ENCODE data around the gene PP2D1.
"Not testable (repeated sequence)": the region's sequence is repeated elsewhere in the genome, so short reads cannot be mapped to it uniquely, and the experiment has no call there.

The PP2D1 gene

GRCh38 chr3:20051123-20051806, 39.2 kb upstream of the PP2D1 start:
- H3K9ac ChIP-seq (ENCODE audit: low read depth in 1 of 2, low read length in 2 of 2): no peak overlapping the region
- H3K9me3 ChIP-seq (ENCODE audit: control insufficient read depth in 2 of 2, low read length in 2 of 2): no peaks in the 10 kb centered on the region
- peaks cover 8 to 19% of the 10 kb centered on the region in 2 donors for H3K4me1 ChIP-seq (ENCODE audit: control insufficient read depth in 2 of 2, insufficient read depth in 2 of 2, low read length in 2 of 2)
- no peak overlapping the region for H3K4me3 ChIP-seq (ENCODE audit: low read length in 2 of 2)
- H3K36me3 ChIP-seq (ENCODE audit: control insufficient read depth in 2 of 2, insufficient read depth in 2 of 2, low read length in 2 of 2): no peaks in the 10 kb centered on the region
- H3K27ac ChIP-seq (ENCODE audit: low read depth in 2 of 2, low read length in 2 of 2): no peak overlapping the region
- no peaks in the 10 kb centered on the region for H3K27me3 ChIP-seq (ENCODE audit: control insufficient read depth in 2 of 2, insufficient read depth in 2 of 2, low read length in 2 of 2)

DNA sequence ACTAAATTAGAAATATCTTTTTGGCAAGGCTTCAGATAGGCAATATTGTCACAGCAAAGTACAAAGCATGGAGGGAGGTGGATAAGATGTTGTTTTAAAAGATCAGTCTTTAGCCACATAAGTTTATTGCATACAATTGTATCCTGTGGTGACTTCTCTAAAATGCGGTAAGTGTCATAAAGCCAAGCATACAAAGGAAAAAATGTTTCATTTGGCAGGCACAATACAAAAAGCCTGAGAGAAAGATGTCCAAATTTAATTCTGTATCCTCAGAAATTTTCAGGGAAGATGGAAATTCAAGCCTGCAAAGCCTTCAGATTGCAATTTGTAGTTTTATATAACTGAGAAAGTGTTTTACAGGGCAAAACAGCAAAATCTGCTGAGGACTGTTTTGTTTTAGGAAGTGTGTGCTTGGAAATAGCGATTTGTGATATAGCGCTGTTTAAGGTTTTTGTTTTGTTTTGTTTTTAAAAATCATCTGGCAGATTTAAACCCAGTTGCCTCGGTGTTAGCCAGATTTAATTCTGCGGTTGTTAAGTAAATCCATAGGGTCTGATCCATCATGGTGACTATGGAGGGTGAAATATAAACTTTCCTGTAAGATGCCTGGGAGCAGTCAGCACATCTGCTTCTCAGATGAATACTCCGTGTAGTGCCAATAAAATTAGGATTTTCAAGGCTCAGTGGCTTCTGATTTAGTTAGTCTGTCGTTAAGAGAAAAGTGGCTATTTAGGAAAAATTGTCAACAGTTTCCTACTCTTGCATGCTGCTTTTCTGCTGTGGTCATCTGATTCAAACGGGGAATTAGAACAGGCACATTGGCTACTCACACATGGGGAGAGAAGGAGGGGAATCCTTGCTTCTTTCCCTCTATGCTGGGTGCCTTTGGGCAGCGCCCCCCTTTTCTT, 36.2 kb upstream of the PP2D1 start:
- no peak overlapping the region for H3K9ac ChIP-seq (ENCODE audit: low read depth in 1 of 2, low read length in 2 of 2)
- no peaks in the 10 kb centered on the region for H3K27me3 ChIP-seq (ENCODE audit: control insufficient read depth in 2 of 2, insufficient read depth in 2 of 2, low read length in 2 of 2)
- H3K9me3 ChIP-seq (ENCODE audit: control insufficient read depth in 2 of 2, low read length in 2 of 2): no peaks in the 10 kb centered on the region
- H3K27ac ChIP-seq (ENCODE audit: low read depth in 2 of 2, low read length in 2 of 2): peak overlapping the region in 1 of 2 donors; percentile 3
- H3K36me3 ChIP-seq (ENCODE audit: control insufficient read depth in 2 of 2, insufficient read depth in 2 of 2, low read length in 2 of 2): no peaks in the 10 kb centered on the region
- H3K4me3 ChIP-seq (ENCODE audit: low read length in 2 of 2): peak overlapping the region in 1 of 2 donors; percentile 4
- H3K4me1 ChIP-seq (ENCODE audit: control insufficient read depth in 2 of 2, insufficient read depth in 2 of 2, low read length in 2 of 2): peaks cover 12 to 16% of the 10 kb centered on the region in 2 donors

DNA sequence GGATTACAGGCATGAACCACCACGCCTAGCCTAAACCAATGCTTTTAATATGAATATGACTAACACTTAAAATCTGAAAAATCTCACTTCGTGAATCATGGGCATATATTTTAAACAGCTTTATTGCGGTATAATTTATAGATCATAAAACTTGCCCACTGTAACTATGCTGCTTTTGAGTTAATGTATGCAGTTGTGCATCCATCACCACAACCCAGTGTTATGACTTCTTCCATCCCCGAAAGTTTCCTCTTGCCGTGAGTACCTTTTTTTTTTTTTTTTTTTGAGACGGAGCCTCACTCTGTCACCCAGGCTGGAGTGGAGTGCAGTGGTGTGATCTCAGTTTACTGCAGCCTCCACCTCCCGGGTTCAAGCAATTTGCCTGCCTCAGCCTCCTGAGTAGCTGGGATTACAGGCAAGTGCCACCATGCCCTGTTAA, 35.3 kb upstream of the PP2D1 start:
- Histone ChIP-seq H3K9me3 (ENCODE audit: control insufficient read depth in 2 of 2, low read length in 2 of 2) (no peaks in the 10 kb centered on the region), H3K36me3 (ENCODE audit: control insufficient read depth in 2 of 2, insufficient read depth in 2 of 2, low read length in 2 of 2) (no peaks in the 10 kb centered on the region), H3K27me3 (ENCODE audit: control insufficient read depth in 2 of 2, insufficient read depth in 2 of 2, low read length in 2 of 2) (no peaks in the 10 kb centered on the region), H3K9ac (ENCODE audit: low read depth in 1 of 2, low read length in 2 of 2) (no peak overlapping the region), H3K4me1 (ENCODE audit: control insufficient read depth in 2 of 2, insufficient read depth in 2 of 2, low read length in 2 of 2) (peaks cover 19 to 21% of the 10 kb centered on the region in 2 donors), H3K4me3 (ENCODE audit: low read length in 2 of 2) (no peak overlapping the region), H3K27ac (ENCODE audit: low read depth in 2 of 2, low read length in 2 of 2) (no peak overlapping the region)

- H3K27ac ChIP-seq (ENCODE audit: low read depth in 2 of 2, low read length in 2 of 2): no peak overlapping the region
- no peaks in the 10 kb centered on the region for H3K9me3 ChIP-seq (ENCODE audit: control insufficient read depth in 2 of 2, low read length in 2 of 2)
- H3K4me3 ChIP-seq (ENCODE audit: low read length in 2 of 2): no peak overlapping the region
- no peak overlapping the region for H3K9ac ChIP-seq (ENCODE audit: low read depth in 1 of 2, low read length in 2 of 2)
- no peaks in the 10 kb centered on the region for H3K36me3 ChIP-seq (ENCODE audit: control insufficient read depth in 2 of 2, insufficient read depth in 2 of 2, low read length in 2 of 2)
- no peaks in the 10 kb centered on the region for H3K27me3 ChIP-seq (ENCODE audit: control insufficient read depth in 2 of 2, insufficient read depth in 2 of 2, low read length in 2 of 2)
- H3K4me1 ChIP-seq (ENCODE audit: control insufficient read depth in 2 of 2, insufficient read depth in 2 of 2, low read length in 2 of 2): peaks cover 23 to 24% of the 10 kb centered on the region in 2 donors
These were observed 34.5 kb upstream of the PP2D1 start for GRCh38 chr3:20046556-20046955.

DNA sequence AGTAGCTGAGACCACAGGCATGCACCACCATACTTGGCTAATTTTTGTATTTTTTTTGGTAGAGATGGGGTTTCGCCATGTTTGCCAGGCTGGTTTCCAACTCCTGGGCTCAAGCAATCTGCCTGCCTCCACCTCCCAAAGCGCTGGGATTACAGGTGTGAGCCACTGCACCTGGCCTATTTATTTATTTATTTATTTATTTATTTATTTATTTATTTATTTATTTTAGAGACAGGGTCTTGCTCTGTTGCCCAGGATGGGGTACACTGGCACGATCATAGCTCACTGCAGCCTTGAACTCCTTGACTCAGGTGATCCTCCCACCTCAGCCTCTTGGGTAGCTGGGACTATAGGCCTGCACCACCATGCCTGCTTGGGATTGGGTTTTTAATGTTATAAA, 33.1 kb upstream of the PP2D1 start:
- H3K4me1 ChIP-seq (ENCODE audit: control insufficient read depth in 2 of 2, insufficient read depth in 2 of 2, low read length in 2 of 2): peaks cover 24 to 28% of the 10 kb centered on the region in 2 donors
- H3K4me3 ChIP-seq (ENCODE audit: low read length in 2 of 2); H3K9me3 ChIP-seq (ENCODE audit: control insufficient read depth in 2 of 2, low read length in 2 of 2); H3K9ac ChIP-seq (ENCODE audit: low read depth in 1 of 2, low read length in 2 of 2); H3K27me3 ChIP-seq (ENCODE audit: control insufficient read depth in 2 of 2, insufficient read depth in 2 of 2, low read length in 2 of 2); H3K27ac ChIP-seq (ENCODE audit: low read depth in 2 of 2, low read length in 2 of 2); H3K36me3 ChIP-seq (ENCODE audit: control insufficient read depth in 2 of 2, insufficient read depth in 2 of 2, low read length in 2 of 2): not testable (repeated sequence)

- Histone ChIP-seq H3K27ac (ENCODE audit: low read depth in 2 of 2, low read length in 2 of 2) (peak overlapping the region; percentile 62 to 76), H3K9me3 (ENCODE audit: control insufficient read depth in 2 of 2, low read length in 2 of 2) (no peaks in the 10 kb centered on the region), H3K36me3 (ENCODE audit: control insufficient read depth in 2 of 2, insufficient read depth in 2 of 2, low read length in 2 of 2) (no peaks in the 10 kb centered on the region), H3K4me3 (ENCODE audit: low read length in 2 of 2) (peak overlapping the region; percentile 27 to 46), H3K4me1 (ENCODE audit: control insufficient read depth in 2 of 2, insufficient read depth in 2 of 2, low read length in 2 of 2) (peaks cover 29 to 33% of the 10 kb centered on the region in 2 donors), H3K27me3 (ENCODE audit: control insufficient read depth in 2 of 2, insufficient read depth in 2 of 2, low read length in 2 of 2) (no peaks in the 10 kb centered on the region), H3K9ac (ENCODE audit: low read depth in 1 of 2, low read length in 2 of 2) (peak overlapping the region; percentile 27 to 55)
These were observed 31.8 kb upstream of the PP2D1 start for GRCh38 chr3:20043825-20044224.

- Histone ChIP-seq H3K36me3 (ENCODE audit: control insufficient read depth in 2 of 2, insufficient read depth in 2 of 2, low read length in 2 of 2) (no peaks in the 10 kb centered on the region), H3K9ac (ENCODE audit: low read depth in 1 of 2, low read length in 2 of 2) (peak overlapping the region; percentile 27 to 55), H3K4me3 (ENCODE audit: low read length in 2 of 2) (peak overlapping the region; percentile 27 to 46), H3K9me3 (ENCODE audit: control insufficient read depth in 2 of 2, low read length in 2 of 2) (no peaks in the 10 kb centered on the region), H3K27me3 (ENCODE audit: control insufficient read depth in 2 of 2, insufficient read depth in 2 of 2, low read length in 2 of 2) (no peaks in the 10 kb centered on the region), H3K4me1 (ENCODE audit: control insufficient read depth in 2 of 2, insufficient read depth in 2 of 2, low read length in 2 of 2) (peaks cover 29 to 32% of the 10 kb centered on the region in 2 donors), H3K27ac (ENCODE audit: low read depth in 2 of 2, low read length in 2 of 2) (peak overlapping the region; percentile 62 to 76)
These were observed 31.3 kb upstream of the PP2D1 start for GRCh38 chr3:20043396-20043795.

DNA sequence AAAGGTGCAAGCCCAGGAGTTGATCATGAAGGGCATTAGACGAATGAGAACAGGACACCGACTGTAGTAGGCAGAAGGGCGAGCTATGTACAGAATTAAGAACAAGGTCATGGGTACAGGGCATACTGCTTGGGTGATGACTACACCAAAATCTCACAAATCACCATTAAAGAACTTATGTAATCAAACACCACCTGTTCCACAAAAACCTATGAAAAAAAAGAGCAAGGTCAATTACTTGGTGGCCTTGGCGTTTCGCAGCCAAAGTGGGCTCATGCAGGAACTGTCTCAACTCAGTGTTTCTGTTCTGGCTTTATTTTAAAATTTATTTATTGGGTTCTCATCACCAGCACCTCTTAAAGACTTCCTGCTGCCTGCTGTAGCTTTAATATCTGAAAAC, 30.3 kb upstream of the PP2D1 start:
- Histone ChIP-seq H3K9ac (ENCODE audit: low read depth in 1 of 2, low read length in 2 of 2) (no peak overlapping the region), H3K36me3 (ENCODE audit: control insufficient read depth in 2 of 2, insufficient read depth in 2 of 2, low read length in 2 of 2) (no peaks in the 10 kb centered on the region), H3K9me3 (ENCODE audit: control insufficient read depth in 2 of 2, low read length in 2 of 2) (no peaks in the 10 kb centered on the region), H3K4me1 (ENCODE audit: control insufficient read depth in 2 of 2, insufficient read depth in 2 of 2, low read length in 2 of 2) (peaks cover 26 to 32% of the 10 kb centered on the region in 2 donors), H3K27me3 (ENCODE audit: control insufficient read depth in 2 of 2, insufficient read depth in 2 of 2, low read length in 2 of 2) (no peaks in the 10 kb centered on the region), H3K4me3 (ENCODE audit: low read length in 2 of 2) (no peak overlapping the region), H3K27ac (ENCODE audit: low read depth in 2 of 2, low read length in 2 of 2) (no peak overlapping the region)

- no peaks in the 10 kb centered on the region for H3K9me3 ChIP-seq (ENCODE audit: control insufficient read depth in 2 of 2, low read length in 2 of 2)
- H3K36me3 ChIP-seq (ENCODE audit: control insufficient read depth in 2 of 2, insufficient read depth in 2 of 2, low read length in 2 of 2): no peaks in the 10 kb centered on the region
- H3K9ac ChIP-seq (ENCODE audit: low read depth in 1 of 2, low read length in 2 of 2): peak overlapping the region; percentile 72 to 81
- H3K4me3 ChIP-seq (ENCODE audit: low read length in 2 of 2): peak overlapping the region; percentile 75 to 91
- peak overlapping the region; percentile 83 to 94 for H3K27ac ChIP-seq (ENCODE audit: low read depth in 2 of 2, low read length in 2 of 2)
- no peaks in the 10 kb centered on the region for H3K27me3 ChIP-seq (ENCODE audit: control insufficient read depth in 2 of 2, insufficient read depth in 2 of 2, low read length in 2 of 2)
- peaks cover 26 to 28% of the 10 kb centered on the region in 2 donors for H3K4me1 ChIP-seq (ENCODE audit: control insufficient read depth in 2 of 2, insufficient read depth in 2 of 2, low read length in 2 of 2)
These were observed 29.2 kb upstream of the PP2D1 start for GRCh38 chr3:20041197-20041780.

Data from mucosa of rectum (tissue), 2 donors.